Sigmoid colon (tissue), 7 donors: ENCODE data around the gene COG6. TPM values are rescaled to one million over a fixed set of nuclear protein-coding genes. Genes with fewer than 3 reads are reported as not detected.

Experiments used
- DNase-seq: peaks from one replicate; pipeline ENCODE4 v3.0.0-alpha.2; 2019
- H3K27ac ChIP-seq, 4 donors: fragments of 200-600 bp; sonication (generic); one replicate each; pipeline ENCODE4 v1.5.1; 2016 to 2019; ENCODE audit warnings: mild to moderate bottlenecking in 1 of 4
- H3K27me3 ChIP-seq, 3 donors: fragments of 200-600 bp; sonication (generic); one replicate each; pipeline ENCODE4 v1.5.1; 2019; ENCODE audit warnings: mild to moderate bottlenecking in 1 of 3
- H3K36me3 ChIP-seq, 4 donors: fragments of 200-600 bp; sonication (generic); one replicate each; pipeline ENCODE4 v1.5.1; 2016 to 2019
- H3K4me1 ChIP-seq, 4 donors: fragments of 200-600 bp; sonication (generic); one replicate each; pipeline ENCODE4 v1.5.1; 2017 to 2019
- H3K4me3 ChIP-seq, 4 donors: fragments of 200-600 bp; sonication (generic); one replicate each; pipeline ENCODE4 v1.5.1; 2017 to 2019; ENCODE audit warnings: mild to moderate bottlenecking in 2 of 4, moderate library complexity in 1 of 4
- H3K9me3 ChIP-seq, 4 donors: fragments of 200-600 bp in 3 of 4; sonication (generic) in 3 of 4; one replicate each; pipeline versions ENCODE4 v1.5.1 to v1.6.1; 2013 to 2019
- CTCF ChIP-seq, 4 experiments: fragments of 450-650 bp in 3 of 4; fragments of 200-600 bp in 1 of 4; IDR thresholded peaks; one replicate each; pipeline ENCODE4 v1.5.1; 2016 to 2019; ENCODE audit warnings: antibody characterized with exemption in 4 of 4, mild to moderate bottlenecking in 3 of 4, moderate library complexity in 2 of 4
- EP300 ChIP-seq, 4 donors: sonication (generic); formaldehyde crosslinking; IDR thresholded peaks; one replicate each; pipeline ENCODE4 v1.6.1; 2017; ENCODE audit warnings: antibody characterized with exemption in 4 of 4
- POLR2A ChIP-seq, 2 donors: fragments of 450-650 bp; IDR thresholded peaks; one replicate each; pipeline ENCODE4 v1.6.1; 2016; ENCODE audit warnings: antibody characterized with exemption in 2 of 2, mild to moderate bottlenecking in 2 of 2, moderate library complexity in 2 of 2
- POLR2AphosphoS5 ChIP-seq, 4 donors: sonication (generic); formaldehyde crosslinking; IDR thresholded peaks; one replicate each; pipeline ENCODE4 v1.6.1; 2017; ENCODE audit warnings: antibody characterized with exemption in 4 of 4
- WGBS, 2 donors: extraction: QIAGEN DNeasy Blood & Tissue Kit; methylation state at CpG; one replicate each; pipeline ENCODE4 v1.1.7; 2013; 5-methylcytosine and 5-hydroxymethylcytosine counted together
- intact Hi-C: fragments of 100-400 bp; cut with DNase I; formaldehyde crosslinking; loops from one replicate; pipeline ENCODE4 v1.15.1; 2023
- polyA plus RNA-seq, 3 donors: library from polyadenylated mRNA; stranded (reverse); fragments of 200-250 nt; gene quantifications; one replicate each; pipeline ENCODE4 v1.2.3, GENCODE V29; 2013
- small RNA-seq, 3 donors: library from RNA; depleted of rRNA; stranded (forward); fragments of <200 nt; gene quantifications; one replicate each; pipeline ENCODE3, GENCODE V24; 2016
- total RNA-seq, 4 donors: library from RNA; depleted of rRNA; stranded (reverse); fragments of >200 nt; gene quantifications; one replicate each; pipeline ENCODE4 v1.1.0, GENCODE V29; 2016
- donor health status: healthy with polysubstance abuse.
- donor health status: Bipolar disorder and iron deficiency.
- donor health status: healthy.

COG6 gene
- total and polyA plus RNA-seq, 7 donors: 8.6 to 22.5 (median 18.6) TPM

- Histone ChIP-seq H3K36me3 (no peaks in the 10 kb centered on the region), H3K4me3 (no peak overlapping the region), H3K27me3 (no peaks in the 10 kb centered on the region), H3K27ac (no peak overlapping the region), H3K4me1 (no peaks in the 10 kb centered on the region), H3K9me3 (peaks cover 0 to 5% (median 2%) of the 10 kb centered on the region in 4 donors)
- no peak for TF ChIP-seq CTCF (IDR thresholded peaks at IDR 0.05)
- no peak for TF ChIP-seq POLR2AphosphoS5 (IDR thresholded peaks at IDR 0.05)
- TF ChIP-seq EP300 (IDR thresholded peaks at IDR 0.05): no peak
- TF ChIP-seq POLR2A (IDR thresholded peaks at IDR 0.05): no peak
- intact Hi-C loops: no loop called here
- DNase-seq: no peak
- 70 to 72% methylated on average over 1 of the region's 1 CpG for WGBS, 2 donors
Measured at GRCh38 chr13:39787086-39787487, 131.6 kb downstream of the COG6 start.

GRCh38 chr13:39788102-39788501 lies 132.6 kb downstream of the COG6 start:
- Histone ChIP-seq H3K4me1 (no peaks in the 10 kb centered on the region), H3K27me3 (no peaks in the 10 kb centered on the region), H3K27ac (peak overlapping the region in 1 of 4 donors; percentile 7), H3K36me3 (no peaks in the 10 kb centered on the region), H3K9me3 (peaks cover 0 to 5% (median 2%) of the 10 kb centered on the region in 4 donors), H3K4me3 (no peak overlapping the region)
- DNase-seq: no peak
- intact Hi-C loops: no loop called here
- WGBS, 2 donors: 53 to 77% methylated on average over 5 of the region's 5 CpGs
- TF ChIP-seq POLR2A (IDR thresholded peaks at IDR 0.05) (no peak), CTCF (IDR thresholded peaks at IDR 0.05) (no peak), EP300 (IDR thresholded peaks at IDR 0.05) (no peak), POLR2AphosphoS5 (IDR thresholded peaks at IDR 0.05) (no peak)

- Histone ChIP-seq H3K36me3 (no peaks in the 10 kb centered on the region), H3K27me3 (no peaks in the 10 kb centered on the region), H3K4me1 (no peaks in the 10 kb centered on the region), H3K9me3 (peaks cover 0 to 7% (median 3%) of the 10 kb centered on the region in 4 donors), H3K4me3 (no peak overlapping the region), H3K27ac (no peak overlapping the region)
- DNase-seq: no peak
- 76 to 92% methylated on average over 5 of the region's 5 CpGs for WGBS, 2 donors
- intact Hi-C loops: no loop called here
- TF ChIP-seq CTCF (IDR thresholded peaks at IDR 0.05) (no peak), POLR2A (IDR thresholded peaks at IDR 0.05) (no peak), EP300 (IDR thresholded peaks at IDR 0.05) (no peak), POLR2AphosphoS5 (IDR thresholded peaks at IDR 0.05) (no peak)
Measured at GRCh38 chr13:39789451-39789850, 134.0 kb downstream of the COG6 start.

Small RNAs within 50 kb of the gene (small RNA-seq; reads per million reads assigned to genes)
- gene MIR4305 (0 reads per million in 3 donors), gene RNY4P14 (0.12 to 0.65 (median 0.22) reads per million in 3 donors)

Other genes starting within 250 kb of the COG6 start
- 10 to 100 TPM; 41.7 to 69.2 (median 55.2) TPM for gene LHFPL6, start 52.5 kb upstream of the COG6 start, total RNA-seq
- 10 to 100 TPM in 2 of 3 donors, 1 to 10 TPM in 1; 2.5 to 16.8 (median 11.6) TPM for gene LHFPL6, start 52.5 kb upstream of the COG6 start, polyA plus RNA-seq